Keratinocyte (primary cell): ENCODE measurements around the gene ITSN1. TPM values are rescaled to one million over a fixed set of nuclear protein-coding genes. Genes with fewer than 3 reads are reported as not detected.

ENCODE experiments used
- DNase-seq: peaks from one replicate; pipeline ENCODE4 v3.0.0-alpha.2; 2011; ENCODE audit warnings: low read depth, missing footprints, low spot score
- FAIRE-seq: peaks from 2 replicates; lab custom pipeline; 2011; peaks lifted over from hg19 to GRCh38; lab: Jason Lieb, UNC
- H2AFZ ChIP-seq: 2 replicates; pipeline ENCODE4 v1.6.0; 2012; ENCODE audit warnings: low read length, control low read depth, inconsistent platforms; ENCODE audit not compliant: control insufficient read depth
- H3K27ac ChIP-seq: 2 replicates; pipeline ENCODE4 v1.5.1; 2011; ENCODE audit warnings: low read length; ENCODE audit not compliant: control insufficient read depth, insufficient read depth
- H3K27me3 ChIP-seq: 3 replicates; pipeline ENCODE4 v1.6.0; 2011; ENCODE audit warnings: low read length; ENCODE audit not compliant: control insufficient read depth, insufficient read depth; ENCODE audit errors: extremely low read depth
- H3K36me3 ChIP-seq, 2 experiments: 2 replicates in 1 of 2; 3 replicates in 1 of 2; pipeline ENCODE4 v1.5.1; 2011; ENCODE audit warnings: low read length in 2 of 2, mild to moderate bottlenecking in 1 of 2; ENCODE audit not compliant: control insufficient read depth in 2 of 2, insufficient read depth in 2 of 2; ENCODE audit errors: extremely low read depth in 1 of 2
- H3K4me1 ChIP-seq: 3 replicates; pipeline ENCODE4 v1.5.1; 2011; ENCODE audit warnings: low read length; ENCODE audit not compliant: control insufficient read depth, insufficient read depth; ENCODE audit errors: extremely low read depth
- H3K4me2 ChIP-seq: 3 replicates; pipeline ENCODE4 v1.6.0; 2011; ENCODE audit warnings: low read depth, low read length; ENCODE audit not compliant: control insufficient read depth, insufficient read depth; ENCODE audit errors: extremely low read depth
- H3K4me3 ChIP-seq, 3 experiments: fragments of 200-600 bp in 1 of 3; sonication (generic) in 1 of 3; 2 replicates in 2 of 3; 3 replicates in 1 of 3; pipeline ENCODE4 v1.5.1; 2011 to 2016; ENCODE audit warnings: low read length in 3 of 3, mild to moderate bottlenecking in 3 of 3, control low read depth in 2 of 3, inconsistent platforms in 1 of 3, low read depth in 1 of 3, mixed read lengths in 1 of 3, mixed run types in 1 of 3, moderate library complexity in 1 of 3; ENCODE audit not compliant: control insufficient read depth in 2 of 3, insufficient read depth in 2 of 3; ENCODE audit errors: extremely low read depth in 1 of 3
- H3K79me2 ChIP-seq: 2 replicates; pipeline ENCODE4 v1.6.0; 2012; ENCODE audit warnings: low read length; ENCODE audit not compliant: control insufficient read depth, insufficient read depth
- H3K9ac ChIP-seq: 3 replicates; pipeline ENCODE4 v1.6.0; 2011; ENCODE audit warnings: low read length; ENCODE audit not compliant: control insufficient read depth, insufficient read depth; ENCODE audit errors: extremely low read depth
- H3K9me1 ChIP-seq: 3 replicates; pipeline ENCODE4 v1.6.0; 2011; ENCODE audit warnings: low read length; ENCODE audit not compliant: control insufficient read depth, insufficient read depth; ENCODE audit errors: extremely low read depth
- H3K9me3 ChIP-seq: 2 replicates; pipeline ENCODE4 v1.5.1; 2012; ENCODE audit warnings: low read depth, low read length; ENCODE audit not compliant: control insufficient read depth
- H4K20me1 ChIP-seq: 3 replicates; pipeline ENCODE4 v1.6.0; 2011; ENCODE audit warnings: low read length; ENCODE audit not compliant: control insufficient read depth, insufficient read depth; ENCODE audit errors: extremely low read depth
- CTCF ChIP-seq, 3 experiments: IDR thresholded peaks in 1 of 3; conservative IDR thresholded peaks in 1 of 3; optimal IDR thresholded peaks in 1 of 3; 2 replicates in 2 of 3; 3 replicates in 1 of 3; pipeline versions ENCODE3 to v1.5.1; 2011; ENCODE audit warnings: low read length in 3 of 3, mild to moderate bottlenecking in 3 of 3, moderate library complexity in 2 of 3, control low read depth in 1 of 3, inconsistent platforms in 1 of 3; ENCODE audit not compliant: insufficient read depth in 2 of 3; ENCODE audit errors: extremely low read depth in 1 of 3
- EZH2 ChIP-seq: IDR thresholded peaks from one replicate; pipeline ENCODE4 v1.6.1; 2012; ENCODE audit warnings: inconsistent platforms, mild to moderate bottlenecking, low read length, moderate library complexity
- dilution Hi-C: fragments of 300-500 bp; cut with MboI; formaldehyde crosslinking; loops from one replicate; pipeline ENCODE4 v1.7.0; 2020; ENCODE audit warnings: low sequenced_read_pairs; ENCODE audit not compliant: extremely low pct_ligation_motif_present
- polyA plus RNA-seq, 5 experiments: library from polyadenylated mRNA; depleted of rRNA in 3 of 5; stranded (reverse) in 3 of 5; stranded (forward) in 1 of 5; unstranded in 1 of 5; fragments of >200 nt; gene quantifications; 1 replicate in 1 of 5; 2 replicates in 3 of 5; 3 replicates in 1 of 5; pipeline versions ENCODE4 v1.2.1 to v1.2.3, GENCODE V29; 2011 to 2012; ENCODE audit warnings: missing spikeins in 2 of 5, low read depth in 1 of 5, low replicate concordance in 1 of 5

Gene ITSN1
- polyA plus RNA-seq, 1 donor (not counting 4 experiments of a cell fraction or from before 2014, with no cell fraction given) = 34.3 TPM

- peaks cover 75% of the 10 kb centered on the region for H3K79me2 ChIP-seq
Measured at GRCh38 chr21:33688353-33688752, 46.1 kb downstream of the ITSN1 start.

GRCh38 chr21:33690874-33691273, 48.6 kb downstream of the ITSN1 start:
- Histone ChIP-seq H3K36me3 (no peaks in the 10 kb centered on the region), H3K9ac (no peak overlapping the region), H3K79me2 (peaks cover 74% of the 10 kb centered on the region), H3K27me3 (no peaks in the 10 kb centered on the region), H3K9me3 (no peaks in the 10 kb centered on the region), H3K27ac (no peak overlapping the region), H3K4me1 (peaks cover 10% of the 10 kb centered on the region), H3K4me3 (no peak overlapping the region), H3K9me1 (no peaks in the 10 kb centered on the region), H4K20me1 (no peaks in the 10 kb centered on the region), H2AFZ (no peak overlapping the region), H3K4me2 (no peak overlapping the region)
- FAIRE-seq (no peak), DNase-seq (no peak)
- TF ChIP-seq CTCF (optimal IDR thresholded peaks at IDR 0.05 in 1 of 3, IDR thresholded peaks at IDR 0.05 in 1 of 3, conservative IDR thresholded peaks at IDR 0.05 in 1 of 3; ENCODE audit: extremely low read depth in 1 of 3, insufficient read depth in 2 of 3, low read length in 3 of 3) (no peak), EZH2 (no peak)
- dilution Hi-C loops = no loop called here

More at GRCh38 chr21:33688353-33688752, 46.1 kb downstream of the ITSN1 start:
- H3K9me1 ChIP-seq = no peaks in the 10 kb centered on the region
- no peak for FAIRE-seq
- H3K9ac ChIP-seq = no peak overlapping the region
- no peaks in the 10 kb centered on the region for H3K9me3 ChIP-seq
- no peaks in the 10 kb centered on the region for H3K36me3 ChIP-seq
- no peak overlapping the region for H3K4me2 ChIP-seq
- H3K4me3 ChIP-seq = no peak overlapping the region
- H3K27me3 ChIP-seq = no peaks in the 10 kb centered on the region
- H3K27ac ChIP-seq = no peak overlapping the region
- dilution Hi-C loops = no loop called here
- TF ChIP-seq CTCF (optimal IDR thresholded peaks at IDR 0.05 in 1 of 3, IDR thresholded peaks at IDR 0.05 in 1 of 3, conservative IDR thresholded peaks at IDR 0.05 in 1 of 3; ENCODE audit: extremely low read depth in 1 of 3, insufficient read depth in 2 of 3, low read length in 3 of 3) (no peak), EZH2 (no peak)
- H4K20me1 ChIP-seq = no peaks in the 10 kb centered on the region
- no peak for DNase-seq
- no peak overlapping the region for H2AFZ ChIP-seq
- H3K4me1 ChIP-seq = peaks cover 34% of the 10 kb centered on the region
